ENCODE data around the gene SHLD2.
"Not testable (repeated sequence)": the region's sequence is repeated elsewhere in the genome, so short reads cannot be mapped to it uniquely, and the experiment has no call there.

SHLD2 gene

GRCh38 chr10:87145598-87145997, 50.6 kb downstream of the SHLD2 start:
- not testable (repeated sequence) for DNase-seq

DNA sequence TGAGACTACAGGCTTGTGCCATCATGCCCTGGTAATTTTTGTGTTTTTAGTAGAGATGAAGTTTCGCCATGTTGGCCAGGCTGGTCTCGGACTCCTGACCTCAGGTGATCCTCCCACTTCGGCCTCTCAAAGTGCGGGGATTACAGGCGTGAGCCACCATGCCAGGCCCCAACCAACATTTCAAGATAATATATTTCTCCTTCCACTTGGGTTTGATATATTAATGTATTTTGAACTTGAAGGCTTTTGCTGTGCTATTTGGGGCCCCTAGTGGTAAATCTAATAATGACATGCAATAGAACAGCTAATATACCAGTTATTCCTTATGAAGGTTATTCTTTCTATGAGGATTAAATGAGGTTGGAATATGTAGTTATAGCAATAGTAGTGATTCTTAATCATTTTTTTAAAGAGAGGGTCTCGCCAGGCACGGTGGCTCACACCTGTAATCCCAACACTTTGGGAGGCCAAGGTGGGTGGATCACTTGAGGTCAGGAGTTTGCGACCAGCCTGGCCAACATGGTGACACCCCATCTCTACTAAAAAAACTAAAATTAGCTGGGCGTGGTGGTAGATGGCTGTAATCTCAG, 54.1 kb downstream of the SHLD2 start:
- not testable (repeated sequence) for DNase-seq

- not testable (repeated sequence) for DNase-seq
These were observed 56.5 kb downstream of the SHLD2 start for GRCh38 chr10:87151516-87151915.

DNA sequence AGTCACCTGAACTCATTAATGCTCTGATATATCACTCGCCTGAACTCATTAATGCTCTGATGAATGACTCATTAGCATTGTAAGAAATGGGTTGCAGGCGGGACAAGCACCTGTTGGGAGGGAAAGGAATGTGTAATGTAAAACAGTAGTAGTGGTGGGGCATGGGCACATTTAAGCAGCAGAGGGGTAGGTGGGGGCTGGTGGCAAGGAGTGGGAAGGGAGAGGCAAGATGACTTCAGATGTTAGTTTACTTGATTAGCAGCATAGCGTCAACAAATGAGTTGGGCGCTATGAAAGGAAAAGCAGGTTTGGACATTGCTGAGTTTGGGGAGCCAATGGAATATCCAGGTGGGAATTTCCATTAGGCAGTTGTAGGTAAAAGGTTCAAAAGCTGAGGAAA, 61.8 kb downstream of the SHLD2 start:
- DNase-seq: not testable (repeated sequence)

DNA sequence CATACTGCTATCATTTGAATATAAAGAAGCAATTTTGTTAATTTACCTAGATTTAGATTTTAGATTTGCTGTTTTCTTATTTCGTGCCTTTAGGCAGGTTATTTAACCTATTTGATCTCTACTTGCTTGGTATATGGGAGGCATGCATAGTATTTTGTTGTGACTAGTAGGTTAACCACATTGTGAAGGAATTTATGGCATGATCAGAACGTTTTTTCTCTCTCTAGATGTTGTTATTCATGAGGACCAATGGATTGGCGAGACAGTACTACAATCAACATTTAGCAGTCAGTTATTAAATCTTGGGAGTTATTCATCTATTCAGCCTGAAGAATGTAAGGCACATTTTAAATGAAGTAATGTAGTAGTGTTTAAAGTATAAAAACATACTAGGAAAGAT, 62.8 kb downstream of the SHLD2 start:
- not testable (repeated sequence) for DNase-seq

DNA sequence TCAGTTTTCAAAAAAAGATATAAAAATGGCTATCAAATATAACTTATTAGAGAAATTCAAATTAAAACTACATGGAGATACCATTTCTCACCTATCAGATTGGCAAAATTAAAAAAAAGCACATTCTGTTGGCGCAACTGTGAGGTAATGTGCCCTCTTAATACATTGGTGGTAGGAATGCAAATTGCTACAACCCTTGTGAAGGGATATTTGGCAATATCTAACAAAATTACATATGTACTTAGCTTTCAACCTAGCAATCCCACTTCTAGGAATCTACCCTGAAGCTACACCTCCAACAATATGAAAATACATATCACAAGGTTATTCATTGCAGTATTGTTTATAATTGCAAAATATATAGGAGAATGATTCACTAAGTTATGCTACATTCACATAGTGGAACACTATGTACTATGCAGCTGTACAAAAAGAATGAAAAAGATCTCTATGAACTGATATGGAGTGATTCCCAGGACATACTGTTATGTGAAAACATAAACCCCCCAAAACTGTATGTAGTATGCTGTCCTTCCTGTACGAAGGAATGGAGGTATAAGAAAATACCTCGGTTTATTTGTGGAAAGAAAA, 67.8 kb downstream of the SHLD2 start:
- not testable (repeated sequence) for DNase-seq

- DNase-seq: not testable (repeated sequence)
These were observed 68.4 kb downstream of the SHLD2 start for GRCh38 chr10:87163414-87163813.

DNA sequence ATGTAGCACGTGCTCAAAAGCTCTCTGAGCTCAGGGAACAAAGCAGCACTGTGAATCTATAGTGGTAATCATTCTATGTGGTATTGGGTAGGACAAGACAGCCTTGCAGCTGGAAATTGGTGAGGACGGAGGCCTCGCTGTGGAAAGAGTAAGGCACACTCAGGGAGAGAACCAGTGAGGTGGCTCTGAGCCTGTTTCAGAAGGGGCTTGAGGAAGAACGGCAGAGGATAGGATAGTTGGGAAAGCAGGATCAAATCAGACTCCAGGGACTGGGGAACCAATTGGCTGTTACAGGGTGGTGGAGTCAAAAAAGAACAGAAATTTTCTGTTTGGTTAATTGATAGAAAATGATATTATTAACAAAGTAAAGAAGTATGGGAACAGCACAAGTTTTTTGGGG, 74.9 kb downstream of the SHLD2 start:
- not testable (repeated sequence) for DNase-seq

DNA sequence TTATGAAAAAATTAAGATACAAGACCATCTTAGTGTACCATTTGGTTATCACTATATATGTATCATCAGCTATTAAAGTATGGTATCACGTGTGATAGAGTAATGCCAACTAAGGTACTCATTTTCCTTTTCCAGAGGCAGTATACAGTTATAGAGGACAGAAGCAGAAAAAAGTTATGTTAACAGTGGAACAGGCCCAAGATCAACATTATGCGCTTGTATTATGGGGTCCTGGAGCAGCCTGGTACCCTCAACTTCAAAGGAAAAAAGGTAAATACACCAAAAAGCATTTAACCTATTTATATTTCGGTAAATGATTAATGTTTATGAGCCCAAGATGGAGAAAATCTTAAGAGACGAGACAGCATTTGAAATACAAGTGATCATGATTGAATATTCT, 75.7 kb downstream of the SHLD2 start:
- DNase-seq: not testable (repeated sequence)

GRCh38 chr10:87171670-87172069, 76.7 kb downstream of the SHLD2 start:
- not testable (repeated sequence) for DNase-seq

DNA sequence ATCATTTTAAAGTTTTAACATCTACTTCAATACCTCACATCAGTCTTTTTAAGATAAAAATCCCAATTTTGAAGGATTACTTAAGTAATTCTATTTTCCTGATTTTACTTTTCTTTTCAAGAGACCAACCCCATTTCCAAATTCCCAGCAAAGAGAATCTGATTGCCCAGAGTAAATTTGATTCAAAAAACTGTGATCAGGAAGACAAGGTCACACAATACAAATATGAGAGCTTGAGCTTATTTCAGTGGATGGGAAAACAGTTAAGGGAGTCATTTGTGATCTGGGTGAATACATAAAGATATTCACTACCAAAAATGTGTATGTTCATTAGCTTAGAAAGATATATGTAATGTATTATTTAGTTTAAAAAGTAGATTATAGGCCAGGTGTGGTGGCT, 77.2 kb downstream of the SHLD2 start:
- not testable (repeated sequence) for DNase-seq

DNA sequence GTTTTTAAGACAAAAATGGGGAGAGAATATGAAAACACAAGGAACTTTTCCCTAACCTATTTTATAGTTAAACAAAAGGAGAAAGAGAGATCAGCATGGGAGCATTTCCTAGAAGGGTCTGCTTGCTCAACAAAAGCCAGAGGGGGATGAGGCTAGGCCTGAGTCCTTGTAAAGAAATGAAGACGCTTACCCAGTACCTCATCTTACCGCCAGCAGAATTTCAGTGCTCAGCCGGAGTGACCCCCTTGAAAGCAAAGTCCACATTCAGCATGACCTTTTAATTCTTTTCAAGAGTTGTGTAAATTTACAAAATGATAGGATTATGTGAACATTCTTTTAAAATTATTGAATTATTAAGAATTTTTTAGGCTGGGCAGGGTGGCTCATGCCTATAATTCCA, 82.6 kb downstream of the SHLD2 start:
- DNase-seq: not testable (repeated sequence)

DNA sequence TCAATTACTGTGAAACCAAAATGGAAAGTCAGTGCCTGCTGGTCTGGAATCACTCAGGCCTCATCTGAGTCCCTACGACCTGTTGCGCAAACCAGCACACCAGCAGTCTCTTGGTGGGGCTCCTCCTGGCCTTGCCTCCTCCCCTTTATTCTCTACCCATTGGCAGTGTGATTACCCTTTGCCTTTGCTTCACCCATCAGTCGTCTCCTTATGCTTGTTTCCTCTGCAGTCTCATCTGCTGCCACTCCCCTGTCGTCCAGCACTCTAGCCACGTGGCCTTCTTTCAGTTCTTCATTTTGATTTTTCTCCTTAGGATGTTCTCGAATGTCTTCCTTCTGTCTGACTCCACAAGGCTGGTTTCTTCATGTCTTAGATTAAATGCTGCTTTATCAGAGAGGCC, 89.4 kb downstream of the SHLD2 start:
- not testable (repeated sequence) for DNase-seq

DNA sequence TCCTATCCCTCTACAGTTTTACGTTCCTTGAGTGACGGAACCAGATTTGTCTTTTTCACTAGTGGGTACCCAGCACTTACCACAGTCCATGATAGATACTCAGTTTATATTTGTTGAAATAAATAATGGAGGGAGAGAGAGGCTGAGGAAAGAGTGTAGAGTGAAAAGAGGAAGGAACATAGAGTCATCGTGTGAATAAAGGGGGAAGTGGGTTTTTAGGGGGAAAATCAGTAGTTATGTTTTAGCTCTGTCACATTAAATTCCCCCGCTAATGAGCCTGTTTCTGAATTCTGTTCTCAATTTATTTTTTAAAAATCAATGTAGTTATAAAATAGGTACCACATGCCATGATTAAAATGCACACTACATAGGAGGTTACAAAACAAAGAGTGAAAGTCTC, 91.0 kb downstream of the SHLD2 start:
- DNase-seq: not testable (repeated sequence)

- not testable (repeated sequence) for DNase-seq
These were observed 92.6 kb downstream of the SHLD2 start for GRCh38 chr10:87187573-87187972.

DNA sequence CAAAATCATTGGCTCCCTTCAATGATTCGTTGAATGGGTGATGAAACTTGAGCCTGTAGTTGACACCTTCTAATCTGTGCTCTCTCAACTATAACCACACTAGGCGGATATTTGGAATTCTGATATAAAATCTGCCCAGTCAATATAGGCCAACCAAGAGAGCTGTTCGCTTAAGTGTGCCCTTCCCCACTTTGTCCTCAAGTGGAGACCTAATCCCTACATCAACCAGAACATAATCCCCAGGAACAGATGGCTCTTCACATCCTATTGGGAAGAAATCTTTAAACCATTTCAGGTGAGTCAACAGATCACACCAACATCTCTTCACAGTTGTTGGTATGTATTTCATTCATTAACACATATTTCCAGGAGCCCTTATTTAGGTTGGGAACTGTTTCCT, 96.8 kb downstream of the SHLD2 start:
- not testable (repeated sequence) for DNase-seq

GRCh38 chr10:87200924-87201323, 105.9 kb downstream of the SHLD2 start:
- DNase-seq: not testable (repeated sequence)

- DNase-seq: not testable (repeated sequence)
These were observed 109.8 kb downstream of the SHLD2 start for GRCh38 chr10:87204801-87205200.

DNA sequence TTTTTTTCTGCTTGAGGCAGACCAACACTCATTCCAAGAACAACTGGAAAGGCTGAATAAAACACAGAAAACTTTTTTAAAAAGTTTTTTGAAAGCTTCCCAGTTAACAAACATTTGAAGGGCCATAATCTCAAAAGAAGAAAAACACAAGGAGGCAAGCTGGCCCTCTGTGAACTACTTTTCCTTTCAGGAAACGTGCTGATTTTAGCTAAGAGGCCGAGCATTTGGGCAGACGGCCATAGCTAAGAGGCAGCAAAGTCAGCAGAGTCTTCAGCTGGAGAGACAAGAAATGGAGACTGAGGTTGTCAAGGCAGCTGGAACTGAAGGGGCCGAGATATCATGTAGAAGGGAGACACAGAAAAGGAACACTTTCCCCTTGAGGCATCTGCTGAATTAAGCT, 111.9 kb downstream of the SHLD2 start:
- not testable (repeated sequence) for DNase-seq

DNA sequence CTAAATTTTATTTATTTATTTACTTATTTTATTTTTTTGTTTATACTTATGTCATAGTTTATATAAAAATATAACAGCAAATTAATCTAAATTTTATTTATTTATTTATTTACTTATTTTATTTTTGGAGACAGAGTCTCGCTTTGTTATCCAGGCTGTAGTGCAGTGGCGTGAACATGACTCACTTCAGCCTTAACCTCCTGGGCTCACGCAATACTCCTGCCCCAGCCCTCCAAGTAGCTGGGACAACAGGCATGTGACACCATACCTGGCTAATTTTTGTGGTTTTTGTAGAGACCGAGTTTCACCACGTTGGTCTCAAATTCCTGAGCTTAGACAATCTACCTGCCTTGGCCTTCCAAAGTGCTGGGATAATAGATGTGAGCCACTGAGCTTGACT, 115.3 kb downstream of the SHLD2 start:
- not testable (repeated sequence) for DNase-seq

DNA sequence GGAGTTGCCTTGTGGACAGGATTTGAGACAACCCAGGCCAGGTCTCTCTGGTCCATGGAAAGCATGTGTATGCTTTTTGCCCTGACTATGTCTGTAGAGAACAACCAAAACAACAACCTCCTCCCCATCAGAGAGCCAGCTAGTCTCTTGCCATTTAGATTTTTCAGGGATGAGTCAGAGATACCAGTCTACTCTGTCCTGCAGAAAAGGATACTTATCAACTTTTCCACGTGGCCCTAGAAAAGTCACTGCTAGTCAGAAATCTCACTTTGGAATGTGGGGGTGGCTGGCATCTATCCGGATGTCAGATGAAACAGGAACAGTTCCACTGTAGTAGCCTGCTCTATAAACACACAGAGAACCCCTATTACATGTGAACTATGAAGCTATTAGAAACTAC, 116.8 kb downstream of the SHLD2 start:
- not testable (repeated sequence) for DNase-seq

DNA sequence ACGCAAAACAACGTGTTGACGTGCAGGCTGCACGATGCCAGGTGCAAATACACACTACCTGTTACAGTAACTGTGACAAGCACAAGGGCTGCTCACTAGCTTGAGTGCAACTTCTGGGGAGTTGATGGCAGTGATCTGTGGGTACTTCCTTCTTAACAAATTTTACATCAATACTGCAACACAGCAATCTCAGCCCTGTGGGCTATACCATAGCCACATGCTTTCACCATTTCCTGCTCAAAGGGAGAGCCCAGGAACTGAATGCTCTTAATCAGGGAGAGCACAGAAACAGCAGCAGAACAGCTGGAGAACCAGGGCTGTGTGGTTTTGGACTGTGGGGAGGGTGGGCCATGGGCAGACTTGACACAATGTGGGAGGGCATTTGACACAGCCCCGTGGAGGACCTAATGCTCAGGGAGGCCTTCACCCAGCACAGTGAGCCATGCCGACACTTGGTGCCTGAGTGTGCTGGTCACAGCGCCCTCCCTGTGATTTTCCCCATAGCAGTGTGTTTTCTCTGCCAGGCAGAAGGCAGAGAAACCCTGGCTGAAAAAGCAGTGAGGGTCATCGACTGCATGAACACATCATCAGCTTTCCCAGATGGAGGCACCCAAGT, 118.3 kb downstream of the SHLD2 start:
- DNase-seq: not testable (repeated sequence)

GRCh38 chr10:87213806-87214205, 118.8 kb downstream of the SHLD2 start:
- not testable (repeated sequence) for DNase-seq

DNA sequence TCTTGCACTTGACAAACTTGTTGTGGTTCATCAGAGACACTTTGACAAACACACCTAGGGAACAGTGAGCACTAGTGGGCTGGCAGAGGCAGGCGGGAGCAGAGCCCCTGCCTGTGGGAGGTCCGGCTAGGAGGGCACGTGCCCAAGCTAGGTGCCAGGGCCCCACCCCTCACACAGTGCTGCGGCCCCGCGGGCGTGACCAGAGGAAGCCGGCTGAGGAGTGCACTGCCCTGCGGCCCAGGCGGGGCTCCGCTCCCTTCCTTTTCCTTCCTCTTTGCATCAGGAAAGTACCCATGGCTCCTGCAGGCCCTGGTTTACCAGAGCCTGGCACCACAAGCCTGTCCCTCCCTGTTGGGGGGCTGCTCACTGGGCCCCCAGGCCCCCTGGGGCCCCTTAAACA, 121.1 kb downstream of the SHLD2 start:
- not testable (repeated sequence) for DNase-seq

All from NCI-H2081 treated with DMSO at 0.1 percent for 48 hours (cell line).